Measurements from ENCODE around the gene IFTAP.

Gene IFTAP

GRCh38 chr11:36565031-36565610 is 29.2 kb upstream of the IFTAP start:
- no peak overlapping the region for H3K4me3 ChIP-seq (ENCODE audit: low read depth, low read length)
- in situ Hi-C loops (cut with HindIII; ENCODE audit: low sequenced_read_pairs): no loop called here
- no peak for TF ChIP-seq CTCF (IDR thresholded peaks at IDR 0.05; ENCODE audit: low read depth, low read length)
- no peak for DNase-seq (ENCODE audit: low read depth, low spot score)

- no peak for DNase-seq (ENCODE audit: low read depth, low spot score)
- in situ Hi-C loops (cut with HindIII; ENCODE audit: low sequenced_read_pairs): no loop called here
- no peak for TF ChIP-seq CTCF (IDR thresholded peaks at IDR 0.05; ENCODE audit: low read depth, low read length)
- H3K4me3 ChIP-seq (ENCODE audit: low read depth, low read length): no peak overlapping the region
Measured at GRCh38 chr11:36566407-36567053, 27.8 kb upstream of the IFTAP start.

DNA sequence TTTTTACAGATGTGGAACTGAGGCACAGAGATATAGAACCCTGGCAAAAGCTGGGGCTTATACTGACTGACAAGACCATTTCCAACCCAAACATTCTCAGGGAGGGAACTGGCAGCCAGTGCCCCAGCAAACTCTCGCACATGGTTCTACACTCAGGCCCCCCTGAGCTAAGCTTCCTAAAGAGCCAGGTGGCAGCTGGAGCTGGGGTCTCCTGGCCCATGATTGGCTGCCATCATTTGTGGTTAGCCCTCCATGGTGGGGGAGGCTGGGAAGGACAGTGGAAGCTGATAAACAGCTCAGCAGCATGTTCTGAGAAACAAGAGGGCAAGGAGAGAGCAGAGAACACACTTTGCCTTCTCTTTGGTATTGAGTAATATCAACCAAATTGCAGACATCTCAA is 26.6 kb upstream of the IFTAP start, which contains the start of gene RAG1:
RAG1 (plus strand) TSS at position 314 of the 400 bp plus-strand sequence. CDS start 5,298 bp downstream, outside the sequence.
- no peak within 1 kb of the TSS for H3K4me3 ChIP-seq (ENCODE audit: low read depth, low read length)
- TF ChIP-seq CTCF (IDR thresholded peaks at IDR 0.05; ENCODE audit: low read depth, low read length): no peak
- in situ Hi-C loops (cut with HindIII; ENCODE audit: low sequenced_read_pairs): no loop called here
- no peak for DNase-seq (ENCODE audit: low read depth, low spot score)

DNA sequence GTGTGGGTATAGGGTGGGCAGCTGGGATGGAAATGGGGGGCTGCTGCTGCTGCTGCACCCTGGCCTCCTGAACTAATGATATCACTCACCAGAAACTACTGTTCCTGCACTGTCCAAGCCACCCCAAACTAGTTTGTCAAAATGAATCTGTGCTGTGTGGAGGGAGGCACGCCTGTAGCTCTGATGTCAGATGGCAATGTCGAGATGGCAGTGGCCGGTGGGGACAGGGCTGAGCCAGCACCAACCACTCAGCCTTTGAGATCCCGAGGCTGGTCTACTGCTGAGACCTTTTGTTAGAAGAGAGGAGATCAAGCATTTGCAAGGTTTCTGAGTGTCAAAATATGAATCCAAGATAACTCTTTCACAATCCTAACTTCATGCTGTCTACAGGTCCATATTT is 25.2 kb upstream of the IFTAP start:
- TF ChIP-seq CTCF (IDR thresholded peaks at IDR 0.05; ENCODE audit: low read depth, low read length): no peak
- H3K4me3 ChIP-seq (ENCODE audit: low read depth, low read length): no peak overlapping the region
- in situ Hi-C loops (cut with HindIII; ENCODE audit: low sequenced_read_pairs): no loop called here
- no peak for DNase-seq (ENCODE audit: low read depth, low spot score)

- no peak for TF ChIP-seq CTCF (IDR thresholded peaks at IDR 0.05; ENCODE audit: low read depth, low read length)
- H3K4me3 ChIP-seq (ENCODE audit: low read depth, low read length): no peak overlapping the region
- in situ Hi-C loops (cut with HindIII; ENCODE audit: low sequenced_read_pairs): no loop called here
- DNase-seq (ENCODE audit: low read depth, low spot score): no peak
Measured at GRCh38 chr11:36574486-36574885, 19.8 kb upstream of the IFTAP start.

- no peak overlapping the region for H3K4me3 ChIP-seq (ENCODE audit: low read depth, low read length)
- no peak for DNase-seq (ENCODE audit: low read depth, low spot score)
- in situ Hi-C loops (cut with HindIII; ENCODE audit: low sequenced_read_pairs): no loop called here
- TF ChIP-seq CTCF (IDR thresholded peaks at IDR 0.05; ENCODE audit: low read depth, low read length): no peak
Measured at GRCh38 chr11:36577373-36577772, 16.9 kb upstream of the IFTAP start.

Measured in astrocyte of the spinal cord (primary cell).